ENCODE data around the gene NBAS.

The NBAS gene

GRCh38 chr2:15377202-15377601 lies 183.9 kb downstream of the NBAS start:
- in situ Hi-C loops (cut with HindIII; ENCODE audit: low sequenced_read_pairs): no loop called here

- in situ Hi-C loops (cut with HindIII; ENCODE audit: low sequenced_read_pairs): no loop called here
Measured at GRCh38 chr2:15372019-15372418, 189.1 kb downstream of the NBAS start.

DNA sequence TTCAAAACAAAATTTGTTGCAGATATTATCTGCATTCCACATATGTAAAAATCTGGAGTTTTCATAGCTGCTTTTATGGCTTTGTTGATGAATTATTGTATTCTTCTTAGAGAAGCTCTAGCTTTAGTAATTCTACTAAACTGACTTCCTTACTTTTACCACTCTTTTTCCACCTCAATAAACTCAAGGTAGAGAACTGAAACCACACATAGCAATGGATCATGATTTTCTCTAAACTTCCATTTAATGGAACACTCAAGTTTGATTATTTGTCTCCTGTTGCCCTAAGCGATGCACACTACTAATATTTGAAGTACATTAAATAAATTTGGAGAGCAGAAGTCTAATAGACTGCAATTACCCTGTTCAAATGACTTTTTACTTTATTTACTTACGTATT lies 192.0 kb downstream of the NBAS start:
- in situ Hi-C loops (cut with HindIII; ENCODE audit: low sequenced_read_pairs): no loop called here

DNA sequence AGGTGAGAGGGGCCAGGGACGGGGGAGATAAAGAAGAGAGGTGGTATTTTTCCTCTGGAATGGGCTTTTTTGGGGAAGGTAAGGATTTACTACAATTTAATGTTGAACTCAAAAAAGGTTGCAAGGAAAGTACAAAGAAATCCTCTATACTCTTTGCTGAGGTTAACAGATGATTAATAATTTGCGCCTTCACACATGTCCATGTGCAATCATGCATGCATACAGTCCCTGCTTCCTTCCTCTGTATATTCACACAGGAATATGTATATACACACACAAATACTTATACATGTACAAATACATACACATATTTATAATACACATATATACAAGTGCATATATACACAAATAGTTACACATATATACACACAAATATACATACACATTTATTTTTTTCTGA lies 193.4 kb downstream of the NBAS start:
- in situ Hi-C loops (cut with HindIII; ENCODE audit: low sequenced_read_pairs): no loop called here

DNA sequence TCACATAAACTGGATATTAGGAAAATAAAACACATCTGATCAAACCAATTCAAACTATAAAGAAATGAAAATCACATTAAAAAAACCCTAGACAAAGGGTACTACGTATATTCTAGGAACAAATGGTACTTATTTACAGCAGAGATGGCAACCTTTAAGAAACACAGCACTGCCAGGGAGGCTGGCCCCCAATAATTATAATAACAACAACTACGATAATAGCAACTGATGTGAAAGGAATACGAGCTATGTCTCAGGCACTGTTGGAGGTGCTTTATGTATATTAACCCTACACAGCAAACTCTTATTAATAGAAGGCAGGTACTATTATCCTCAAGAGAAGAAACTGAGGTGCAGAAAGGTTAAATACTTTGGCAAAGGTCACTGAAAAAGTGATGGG lies 193.9 kb downstream of the NBAS start:
- in situ Hi-C loops (cut with HindIII; ENCODE audit: low sequenced_read_pairs): no loop called here

DNA sequence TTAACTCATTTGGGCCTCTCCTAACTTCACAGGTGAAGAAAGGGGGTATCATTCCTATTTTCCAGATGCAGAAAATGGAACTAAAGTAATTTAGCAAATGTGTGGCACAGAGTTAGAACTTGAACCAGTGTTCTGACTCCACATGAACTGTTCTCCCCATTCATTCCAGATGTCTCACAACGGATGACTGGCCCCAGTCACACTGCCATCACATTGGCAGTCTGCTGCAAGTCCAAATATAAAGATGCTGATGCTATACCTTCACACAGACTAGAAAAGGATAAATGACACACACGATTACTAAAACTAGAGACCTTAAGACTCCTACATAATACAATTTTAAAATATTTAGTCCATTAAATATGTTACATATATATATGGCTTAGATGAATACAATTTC lies 195.7 kb downstream of the NBAS start:
- in situ Hi-C loops (cut with HindIII; ENCODE audit: low sequenced_read_pairs): no loop called here

GRCh38 chr2:15364561-15364960 lies 196.6 kb downstream of the NBAS start:
- in situ Hi-C loops (cut with HindIII; ENCODE audit: low sequenced_read_pairs): no loop called here

GRCh38 chr2:15363734-15364133 lies 197.4 kb downstream of the NBAS start:
- in situ Hi-C loops (cut with HindIII; ENCODE audit: low sequenced_read_pairs): no loop called here

- in situ Hi-C loops (cut with HindIII; ENCODE audit: low sequenced_read_pairs): no loop called here
Measured at GRCh38 chr2:15363142-15363541, 198.0 kb downstream of the NBAS start.

GRCh38 chr2:15359716-15360531 lies 201.2 kb downstream of the NBAS start:
- in situ Hi-C loops (cut with HindIII; ENCODE audit: low sequenced_read_pairs): no loop called here

DNA sequence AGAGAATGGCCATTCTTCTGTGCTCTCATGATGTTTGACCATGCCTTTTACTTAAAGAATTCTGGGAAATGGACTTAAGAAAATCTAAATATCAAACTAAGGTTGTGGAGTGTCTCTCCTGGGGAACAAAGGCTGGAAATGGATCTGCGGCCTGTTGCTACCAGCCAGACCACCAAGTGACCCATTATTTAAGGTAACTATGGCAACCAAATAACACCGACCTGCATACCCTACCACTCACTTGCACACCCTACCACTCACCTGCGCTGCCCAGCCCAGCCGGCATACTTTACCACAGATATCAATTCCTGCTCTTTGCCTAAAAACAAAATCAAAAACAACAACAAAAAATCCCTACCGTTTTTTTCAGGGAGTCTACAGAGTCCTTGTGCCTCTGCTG lies 203.2 kb downstream of the NBAS start:
- in situ Hi-C loops (cut with HindIII; ENCODE audit: low sequenced_read_pairs): no loop called here

DNA sequence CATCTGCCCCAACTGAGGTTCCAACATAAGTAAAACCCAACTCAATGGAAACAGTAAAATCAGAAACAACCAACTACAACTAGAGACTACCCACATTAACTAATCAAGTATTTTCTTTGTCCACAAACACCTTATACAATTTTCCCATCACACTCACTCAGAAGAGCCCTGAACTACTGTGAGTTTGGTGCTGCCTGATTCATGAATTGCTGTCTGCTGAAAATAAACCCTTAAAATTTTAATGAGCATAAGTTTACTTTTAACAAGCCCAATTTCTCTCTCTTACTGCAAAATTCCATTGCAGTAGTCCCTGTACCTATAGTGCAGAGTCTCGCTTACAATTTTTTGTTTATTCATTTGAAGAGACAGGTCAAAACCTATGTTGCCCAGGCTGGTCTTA lies 203.9 kb downstream of the NBAS start:
- in situ Hi-C loops (cut with HindIII; ENCODE audit: low sequenced_read_pairs): no loop called here

- in situ Hi-C loops (cut with HindIII; ENCODE audit: low sequenced_read_pairs): no loop called here
Measured at GRCh38 chr2:15355386-15355785, 205.7 kb downstream of the NBAS start.

DNA sequence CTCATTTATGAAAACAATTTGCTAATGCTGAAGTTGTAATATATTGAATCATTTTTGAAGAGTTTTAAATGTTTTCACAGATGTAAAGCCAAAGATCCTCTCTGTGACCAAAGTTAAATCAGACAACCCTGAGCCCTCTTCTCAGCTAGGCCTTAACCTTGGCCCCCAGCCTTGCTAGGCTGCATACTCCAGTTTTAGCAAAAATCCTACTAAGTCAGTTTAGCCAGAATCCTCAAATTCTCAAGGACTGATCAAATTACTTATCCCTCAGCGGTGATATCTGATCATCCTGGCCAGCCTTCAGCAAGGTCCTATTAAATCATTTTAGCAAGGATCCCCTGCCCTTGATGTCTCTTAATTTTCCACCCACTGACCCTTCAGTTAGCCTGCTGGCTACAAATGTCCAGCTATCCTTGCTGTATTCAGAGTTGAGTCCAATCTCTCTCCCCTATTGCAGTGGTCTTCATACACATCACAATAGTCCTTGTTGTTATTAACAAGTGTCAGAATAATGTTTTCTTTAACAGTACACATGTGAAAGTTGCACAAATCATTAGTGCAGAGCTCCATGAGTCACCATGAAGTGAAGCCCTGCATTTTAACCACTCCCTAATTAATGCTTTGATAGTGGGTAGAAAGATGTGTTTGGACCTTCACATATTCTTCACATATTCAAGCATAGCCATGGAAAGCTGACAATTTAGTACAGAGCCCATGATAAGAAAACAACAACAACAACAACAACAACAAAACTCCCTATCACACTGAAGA lies 206.4 kb downstream of the NBAS start:
- in situ Hi-C loops (cut with HindIII; ENCODE audit: low sequenced_read_pairs): no loop called here

- in situ Hi-C loops (cut with HindIII; ENCODE audit: low sequenced_read_pairs): no loop called here
Measured at GRCh38 chr2:15352363-15352762, 208.8 kb downstream of the NBAS start.

GRCh38 chr2:15348636-15349035 lies 212.5 kb downstream of the NBAS start:
- in situ Hi-C loops (cut with HindIII; ENCODE audit: low sequenced_read_pairs): no loop called here

- in situ Hi-C loops (cut with HindIII; ENCODE audit: low sequenced_read_pairs): no loop called here
Measured at GRCh38 chr2:15348045-15348444, 213.1 kb downstream of the NBAS start.

DNA sequence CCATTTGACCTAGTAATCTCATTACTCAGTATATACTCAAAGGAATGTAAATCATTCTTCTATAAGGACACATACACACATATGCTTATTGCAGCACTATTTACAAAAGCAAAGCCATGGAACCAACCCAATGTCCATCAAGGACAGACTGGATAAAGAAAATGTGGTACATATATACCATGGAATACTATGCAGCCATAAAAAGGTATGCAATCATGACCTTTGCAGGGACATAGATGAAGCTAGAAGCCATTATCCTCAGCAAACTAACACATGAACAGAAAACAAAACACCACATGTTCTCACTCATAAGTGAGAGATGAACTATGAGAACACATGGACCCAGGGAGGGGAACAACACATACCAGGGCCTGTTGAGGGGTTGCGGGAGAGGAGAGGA lies 214.5 kb downstream of the NBAS start:
- in situ Hi-C loops (cut with HindIII; ENCODE audit: low sequenced_read_pairs): no loop called here

DNA sequence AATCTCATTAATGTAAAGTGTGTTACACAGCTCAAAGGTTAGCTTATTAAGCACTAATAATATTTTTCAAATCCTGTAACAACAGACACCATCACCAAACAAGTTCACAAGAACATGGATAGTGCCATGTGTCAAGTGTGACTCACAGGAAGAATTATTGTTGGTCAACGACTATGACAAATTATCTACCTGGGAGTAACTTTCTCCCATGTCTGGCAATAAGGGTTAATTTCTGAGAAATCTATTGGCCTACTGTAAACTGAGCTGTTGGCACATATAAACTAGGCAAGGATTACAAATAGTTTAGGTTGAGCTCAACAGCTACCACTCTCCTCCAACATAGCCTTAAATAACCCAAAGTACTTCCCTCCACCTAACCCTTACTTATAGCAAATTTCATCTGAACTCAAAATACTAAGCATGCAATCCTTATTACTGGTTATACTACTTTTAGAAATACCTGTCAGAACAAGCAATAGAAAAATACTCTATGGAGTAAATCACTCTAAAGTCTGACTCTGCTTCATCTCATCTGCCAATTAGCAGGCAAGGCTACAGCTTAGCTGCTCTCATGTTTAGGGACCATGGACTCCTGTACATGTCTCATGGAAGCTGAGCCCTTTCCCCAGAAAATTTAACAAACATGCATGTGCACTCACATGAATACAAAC lies 223.0 kb downstream of the NBAS start:
- in situ Hi-C loops (cut with HindIII; ENCODE audit: low sequenced_read_pairs): no loop called here

GRCh38 chr2:15334644-15335326 lies 226.3 kb downstream of the NBAS start:
- in situ Hi-C loops (cut with HindIII; ENCODE audit: low sequenced_read_pairs): no loop called here

- in situ Hi-C loops (cut with HindIII; ENCODE audit: low sequenced_read_pairs): no loop called here
Measured at GRCh38 chr2:15331787-15332186, 229.3 kb downstream of the NBAS start.

All from endothelial cell of hepatic sinusoid (primary cell).